OCI-LY3 (cell line): ENCODE measurements around the gene LST1.

Experiments used
- EZH2phosphoT487 ChIP-seq: fragments of 200-600 bp; shearing (Covaris generic); IDR thresholded peaks from 2 replicates; pipeline ENCODE4 v1.6.1; 2018; ENCODE audit warnings: antibody characterized with exemption, mixed run types, low read depth
- TF ChIP-seq, protein P1 (sequence below): fragments of 200-600, 300-600 bp; sonication (generic); IDR thresholded peaks from 2 replicates; pipeline ENCODE4 v1.5.1; 2014; ENCODE audit warnings: antibody characterized with exemption, low read length, low read depth

GRCh38 chr6:31577579-31577966 lies 8.5 kb upstream of the LST1 start:
- TF ChIP-seq, protein P1, sequence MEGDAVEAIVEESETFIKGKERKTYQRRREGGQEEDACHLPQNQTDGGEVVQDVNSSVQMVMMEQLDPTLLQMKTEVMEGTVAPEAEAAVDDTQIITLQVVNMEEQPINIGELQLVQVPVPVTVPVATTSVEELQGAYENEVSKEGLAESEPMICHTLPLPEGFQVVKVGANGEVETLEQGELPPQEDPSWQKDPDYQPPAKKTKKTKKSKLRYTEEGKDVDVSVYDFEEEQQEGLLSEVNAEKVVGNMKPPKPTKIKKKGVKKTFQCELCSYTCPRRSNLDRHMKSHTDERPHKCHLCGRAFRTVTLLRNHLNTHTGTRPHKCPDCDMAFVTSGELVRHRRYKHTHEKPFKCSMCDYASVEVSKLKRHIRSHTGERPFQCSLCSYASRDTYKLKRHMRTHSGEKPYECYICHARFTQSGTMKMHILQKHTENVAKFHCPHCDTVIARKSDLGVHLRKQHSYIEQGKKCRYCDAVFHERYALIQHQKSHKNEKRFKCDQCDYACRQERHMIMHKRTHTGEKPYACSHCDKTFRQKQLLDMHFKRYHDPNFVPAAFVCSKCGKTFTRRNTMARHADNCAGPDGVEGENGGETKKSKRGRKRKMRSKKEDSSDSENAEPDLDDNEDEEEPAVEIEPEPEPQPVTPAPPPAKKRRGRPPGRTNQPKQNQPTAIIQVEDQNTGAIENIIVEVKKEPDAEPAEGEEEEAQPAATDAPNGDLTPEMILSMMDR: no peak
- no peak for TF ChIP-seq EZH2phosphoT487
